ENCODE data around the gene NEK3.

The NEK3 gene

GRCh38 chr13:52130641-52131040 is 28.8 kb downstream of the NEK3 start:
- no peak overlapping the region for H3K4me3 ChIP-seq (ENCODE audit: low read depth, low read length)
- no peak for TF ChIP-seq CTCF (IDR thresholded peaks at IDR 0.05; ENCODE audit: borderline replicate concordance, insufficient read depth, low read depth, low read length)

- H3K4me3 ChIP-seq (ENCODE audit: low read depth, low read length) = peak within 1 kb of the TSS; percentile 47
- peak; percentile 73 for TF ChIP-seq CTCF (IDR thresholded peaks at IDR 0.05; ENCODE audit: borderline replicate concordance, insufficient read depth, low read depth, low read length)
Observed at GRCh38 chr13:52128714-52129700, 30.4 kb downstream of the NEK3 start, which contains the start of gene NEK5. TSS of gene NEK5 (minus strand) at chr13:52129073. CDS start at chr13:52127482, 1,591 bp downstream.

- peak; percentile 66 for TF ChIP-seq CTCF (IDR thresholded peaks at IDR 0.05; ENCODE audit: borderline replicate concordance, insufficient read depth, low read depth, low read length)
- peak overlapping the region; percentile 47 for H3K4me3 ChIP-seq (ENCODE audit: low read depth, low read length)
Observed at GRCh38 chr13:52127783-52128702, 31.4 kb downstream of the NEK3 start.

- no peak overlapping the region for H3K4me3 ChIP-seq (ENCODE audit: low read depth, low read length)
Observed at GRCh38 chr13:52127378-52127777, 32.0 kb downstream of the NEK3 start.

GRCh38 chr13:52125547-52125946 is 33.9 kb downstream of the NEK3 start:
- no peak overlapping the region for H3K4me3 ChIP-seq (ENCODE audit: low read depth, low read length)
- no peak for TF ChIP-seq CTCF (IDR thresholded peaks at IDR 0.05; ENCODE audit: borderline replicate concordance, insufficient read depth, low read depth, low read length)

More at GRCh38 chr13:52127378-52127777, 32.0 kb downstream of the NEK3 start:
- TF ChIP-seq CTCF (IDR thresholded peaks at IDR 0.05; ENCODE audit: borderline replicate concordance, insufficient read depth, low read depth, low read length) = no peak

- no peak for TF ChIP-seq CTCF (IDR thresholded peaks at IDR 0.05; ENCODE audit: borderline replicate concordance, insufficient read depth, low read depth, low read length)
- no peak overlapping the region for H3K4me3 ChIP-seq (ENCODE audit: low read depth, low read length)
Observed at GRCh38 chr13:52118595-52118994, 40.8 kb downstream of the NEK3 start.

Measured in GM12875 (cell line).